Epithelial cell of esophagus (primary cell): ENCODE measurements around the gene IGF1R.

Source experiments
- DNase-seq: peaks from one replicate; pipeline ENCODE4 v3.0.0; 2010; ENCODE audit warnings: low read depth
- H3K4me3 ChIP-seq: 2 replicates; pipeline ENCODE4 v1.5.1; 2011; ENCODE audit warnings: mild to moderate bottlenecking, low read length, control low read depth
- TF ChIP-seq, protein P1 (sequence below): IDR thresholded peaks from 2 replicates; pipeline ENCODE4 v1.5.1; 2011; ENCODE audit warnings: low read depth, mild to moderate bottlenecking, low read length, control low read depth, inconsistent platforms; ENCODE audit not compliant: insufficient read depth; ENCODE audit errors: missing control alignments

Gene IGF1R

DNA sequence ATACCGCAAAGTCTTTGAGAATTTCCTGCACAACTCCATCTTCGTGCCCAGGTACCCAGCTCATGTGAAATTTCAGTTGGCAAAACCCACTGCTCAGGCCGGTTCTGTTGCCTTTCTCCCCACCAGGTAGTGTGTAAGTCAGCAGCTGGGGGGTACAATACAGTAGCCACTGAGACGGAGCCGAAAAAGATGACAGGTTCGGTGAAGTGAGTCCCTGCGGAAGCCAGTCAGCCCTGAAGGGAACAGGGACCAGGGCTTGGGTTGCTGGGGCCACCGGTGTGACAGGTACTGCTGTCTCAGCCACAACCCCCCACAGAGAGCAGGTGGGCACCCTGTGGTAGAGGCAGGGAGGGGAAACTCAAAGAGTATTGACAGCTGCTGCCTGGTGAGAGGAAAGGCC lies 268.5 kb downstream of the IGF1R start:
- TF ChIP-seq, protein P1, sequence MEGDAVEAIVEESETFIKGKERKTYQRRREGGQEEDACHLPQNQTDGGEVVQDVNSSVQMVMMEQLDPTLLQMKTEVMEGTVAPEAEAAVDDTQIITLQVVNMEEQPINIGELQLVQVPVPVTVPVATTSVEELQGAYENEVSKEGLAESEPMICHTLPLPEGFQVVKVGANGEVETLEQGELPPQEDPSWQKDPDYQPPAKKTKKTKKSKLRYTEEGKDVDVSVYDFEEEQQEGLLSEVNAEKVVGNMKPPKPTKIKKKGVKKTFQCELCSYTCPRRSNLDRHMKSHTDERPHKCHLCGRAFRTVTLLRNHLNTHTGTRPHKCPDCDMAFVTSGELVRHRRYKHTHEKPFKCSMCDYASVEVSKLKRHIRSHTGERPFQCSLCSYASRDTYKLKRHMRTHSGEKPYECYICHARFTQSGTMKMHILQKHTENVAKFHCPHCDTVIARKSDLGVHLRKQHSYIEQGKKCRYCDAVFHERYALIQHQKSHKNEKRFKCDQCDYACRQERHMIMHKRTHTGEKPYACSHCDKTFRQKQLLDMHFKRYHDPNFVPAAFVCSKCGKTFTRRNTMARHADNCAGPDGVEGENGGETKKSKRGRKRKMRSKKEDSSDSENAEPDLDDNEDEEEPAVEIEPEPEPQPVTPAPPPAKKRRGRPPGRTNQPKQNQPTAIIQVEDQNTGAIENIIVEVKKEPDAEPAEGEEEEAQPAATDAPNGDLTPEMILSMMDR, result no peak
- H3K4me3 ChIP-seq, result no peak overlapping the region
- no peak for DNase-seq

DNA sequence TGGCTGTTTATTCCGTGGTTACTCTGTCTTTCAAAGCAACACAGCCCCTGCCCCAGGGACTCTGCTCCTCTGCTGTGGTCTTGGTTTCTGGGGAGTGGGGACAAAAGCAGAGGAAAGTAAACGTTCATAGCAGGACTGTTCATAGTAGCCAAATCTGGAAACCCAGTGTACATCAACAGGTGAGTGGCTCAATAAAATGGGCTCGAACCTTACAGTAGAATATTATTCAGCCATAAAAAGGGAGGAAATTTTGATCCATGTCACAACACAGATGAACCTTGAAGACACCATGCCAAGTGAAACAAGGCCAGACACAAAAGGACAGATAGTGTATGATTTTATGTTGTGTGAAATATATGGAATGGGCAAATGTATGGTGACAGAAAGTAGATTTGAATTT lies 269.1 kb downstream of the IGF1R start:
- no peak for DNase-seq
- H3K4me3 ChIP-seq, result no peak overlapping the region
- TF ChIP-seq, protein P1, result no peak

DNA sequence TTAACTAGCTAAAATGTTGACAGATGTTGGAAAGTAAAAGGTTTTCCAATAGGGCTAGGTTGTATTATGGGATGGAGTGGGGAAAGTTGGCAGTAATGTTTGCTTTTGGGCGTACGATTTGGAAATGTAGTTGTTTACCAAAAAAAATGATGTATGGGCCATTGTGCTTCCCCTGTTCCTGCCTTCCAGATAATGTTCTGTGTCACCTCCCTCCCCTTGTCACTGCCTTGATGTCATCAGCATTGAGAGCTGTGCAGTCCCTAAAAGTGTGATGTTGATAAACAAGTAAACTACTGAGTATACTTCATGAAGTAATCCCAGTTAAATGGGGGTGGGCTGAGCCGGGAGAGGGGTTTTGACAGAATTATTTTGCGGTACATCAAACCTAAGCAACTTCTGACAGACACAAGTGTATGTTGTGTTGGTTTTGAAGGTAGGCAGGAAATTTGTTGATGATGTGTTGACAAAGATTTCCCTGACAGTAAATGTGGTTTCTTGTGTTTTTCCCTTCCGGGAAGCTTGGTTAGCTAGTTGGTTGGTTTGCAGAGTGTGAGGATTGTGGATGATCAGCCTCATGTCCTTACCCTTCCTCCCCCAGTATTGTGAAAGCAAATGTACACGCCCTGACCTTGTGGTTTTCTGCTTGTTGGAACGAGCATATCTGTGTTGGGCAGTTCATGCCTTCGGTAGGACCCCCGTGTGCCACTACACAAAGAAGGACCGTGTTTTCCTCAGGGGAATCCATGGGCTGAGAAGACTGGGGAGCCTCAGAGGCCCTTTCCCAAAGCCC lies 271.9 kb downstream of the IGF1R start:
- TF ChIP-seq, protein P1, result no peak
- no peak overlapping the region for H3K4me3 ChIP-seq
- DNase-seq, result peak; percentile 66

DNA sequence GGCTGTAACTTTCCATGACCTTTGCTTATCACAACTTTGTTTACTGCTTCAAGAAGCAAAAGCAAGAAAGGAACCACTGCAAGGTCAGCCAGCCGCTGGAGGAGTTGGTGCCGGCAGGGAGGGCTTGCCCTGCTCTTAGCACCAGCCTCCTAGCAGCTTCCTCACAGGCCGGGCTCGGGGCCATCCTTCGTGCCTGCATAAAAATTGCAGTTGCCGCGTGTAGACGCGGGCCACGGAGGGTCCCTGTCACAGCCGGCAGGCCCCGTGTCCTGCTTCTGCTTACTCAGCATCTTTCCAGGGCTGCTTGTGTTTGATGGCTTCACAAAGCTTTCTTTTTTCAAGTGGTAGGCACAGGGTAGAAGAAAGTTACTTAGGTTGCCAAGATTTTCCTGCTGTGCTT lies 274.8 kb downstream of the IGF1R start:
- TF ChIP-seq, protein P1, result no peak
- no peak overlapping the region for H3K4me3 ChIP-seq
- no peak for DNase-seq

DNA sequence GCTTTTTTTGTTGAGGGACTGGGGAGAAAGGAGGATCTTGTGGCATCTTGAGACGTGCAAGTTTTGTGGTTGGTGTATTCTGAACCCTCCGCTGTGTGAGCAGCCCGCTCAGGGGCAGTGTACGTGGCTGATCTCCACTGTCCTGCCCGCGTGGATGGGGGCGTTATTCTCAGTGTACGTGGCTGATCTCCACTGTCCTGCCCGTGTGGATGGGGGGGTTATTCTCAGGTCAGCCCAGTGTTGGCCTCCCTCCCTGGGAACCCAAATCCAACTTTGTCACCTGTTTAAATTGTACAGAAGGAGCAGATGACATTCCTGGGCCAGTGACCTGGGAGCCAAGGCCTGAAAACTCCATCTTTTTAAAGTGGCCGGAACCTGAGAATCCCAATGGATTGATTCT lies 275.2 kb downstream of the IGF1R start:
- TF ChIP-seq, protein P1, result no peak
- H3K4me3 ChIP-seq, result no peak overlapping the region
- DNase-seq, result no peak

DNA sequence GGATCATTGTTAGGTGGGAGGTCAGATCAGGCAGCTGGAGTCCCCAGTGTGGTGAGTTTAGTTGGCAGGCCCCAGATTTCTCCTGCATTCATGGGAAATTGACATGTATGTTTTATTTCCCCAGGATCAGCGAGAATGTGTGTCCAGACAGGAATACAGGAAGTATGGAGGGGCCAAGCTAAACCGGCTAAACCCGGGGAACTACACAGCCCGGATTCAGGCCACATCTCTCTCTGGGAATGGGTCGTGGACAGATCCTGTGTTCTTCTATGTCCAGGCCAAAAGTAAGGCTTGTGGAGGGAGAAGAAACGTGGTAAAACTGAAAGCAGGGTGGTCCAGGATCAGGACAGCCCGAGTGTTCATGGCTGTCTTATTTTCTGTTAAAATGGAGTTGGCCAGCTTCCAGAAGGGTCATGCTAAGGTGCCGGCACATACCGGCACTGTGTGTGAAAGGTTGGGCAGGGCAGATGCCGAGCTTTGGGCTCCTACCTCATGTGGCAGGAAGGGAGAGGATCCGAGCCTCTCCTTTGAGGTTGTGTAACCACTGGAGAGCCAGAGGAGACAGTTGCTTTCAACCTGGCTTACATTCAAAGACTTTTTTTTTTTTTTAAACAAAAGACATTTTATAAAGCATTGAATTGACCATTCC lies 276.2 kb downstream of the IGF1R start:
- TF ChIP-seq, protein P1, result no peak
- DNase-seq, result peak; percentile 49
- no peak overlapping the region for H3K4me3 ChIP-seq
